ENCODE data around the gene ARHGAP4. TPM values are rescaled to one million over a fixed set of nuclear protein-coding genes. Genes with fewer than 3 reads are reported as not detected.

ARHGAP4 gene
- total RNA-seq, 4 donors from 2014 or later = 23.0 to 90.9 (median 32.7) TPM

DNA sequence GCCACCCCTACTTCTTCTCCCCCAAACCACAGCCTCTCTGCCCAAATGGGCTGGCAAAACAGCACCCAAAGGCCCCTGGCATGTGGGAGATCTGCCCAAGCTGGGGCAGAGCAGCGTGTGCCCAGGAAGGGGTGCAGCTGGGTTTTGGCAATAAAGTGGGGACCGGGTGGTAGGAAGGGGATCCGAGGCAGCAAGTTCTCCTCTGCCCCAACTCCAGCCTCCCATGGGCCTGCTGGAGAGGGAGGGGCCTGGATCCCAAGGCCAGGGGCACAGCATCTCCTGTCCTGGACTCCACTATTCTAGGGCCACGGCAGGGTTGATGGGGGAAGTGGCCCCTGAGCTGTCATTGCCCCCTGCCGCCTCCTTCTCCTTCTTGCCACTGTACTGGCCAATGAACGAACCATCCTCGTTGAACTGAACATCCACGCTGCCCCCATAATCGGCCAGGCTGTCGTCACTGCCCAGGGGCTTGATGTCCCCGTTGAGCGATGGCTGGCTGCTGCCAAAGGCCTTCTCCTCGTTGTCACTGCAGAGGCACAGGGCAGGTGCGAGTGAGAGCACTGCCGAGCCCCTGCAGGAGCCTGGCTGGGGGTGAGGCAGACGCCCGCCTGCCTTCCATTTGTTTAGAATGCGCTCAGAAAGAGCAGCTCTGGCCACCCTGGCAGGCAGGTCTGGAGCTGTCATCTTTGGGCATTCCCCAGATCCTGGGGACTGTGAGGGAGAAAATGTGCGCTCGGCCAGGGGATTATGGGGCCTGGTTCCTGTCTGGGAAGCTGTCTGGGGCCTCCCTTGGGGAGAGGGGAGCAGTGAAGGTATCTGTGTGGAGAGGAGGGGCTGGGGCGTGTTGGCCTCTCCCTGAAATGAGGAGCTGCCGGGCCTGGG lies 63.5 kb downstream of the ARHGAP4 start:
- TF ChIP-seq EP300 (IDR thresholded peaks at IDR 0.05) (no peak), CTCF (IDR thresholded peaks at IDR 0.05) (no peak), POLR2A (IDR thresholded peaks at IDR 0.05) (no peak)
- H3K4me3 ChIP-seq = no peak overlapping the region
- no peak for DNase-seq (ENCODE audit: low spot score in 2 of 2)
- H3K36me3 ChIP-seq = no peaks in the 10 kb centered on the region
- H3K4me1 ChIP-seq = no peaks in the 10 kb centered on the region
- no peak overlapping the region for H3K27ac ChIP-seq
- peaks cover 0 to 16% of the 10 kb centered on the region in 2 donors for H3K27me3 ChIP-seq
- WGBS, 2 donors = 72 to 87% methylated on average over 3 to 21 of the region's 22 CpGs
- no peaks in the 10 kb centered on the region for H3K9me3 ChIP-seq

DNA sequence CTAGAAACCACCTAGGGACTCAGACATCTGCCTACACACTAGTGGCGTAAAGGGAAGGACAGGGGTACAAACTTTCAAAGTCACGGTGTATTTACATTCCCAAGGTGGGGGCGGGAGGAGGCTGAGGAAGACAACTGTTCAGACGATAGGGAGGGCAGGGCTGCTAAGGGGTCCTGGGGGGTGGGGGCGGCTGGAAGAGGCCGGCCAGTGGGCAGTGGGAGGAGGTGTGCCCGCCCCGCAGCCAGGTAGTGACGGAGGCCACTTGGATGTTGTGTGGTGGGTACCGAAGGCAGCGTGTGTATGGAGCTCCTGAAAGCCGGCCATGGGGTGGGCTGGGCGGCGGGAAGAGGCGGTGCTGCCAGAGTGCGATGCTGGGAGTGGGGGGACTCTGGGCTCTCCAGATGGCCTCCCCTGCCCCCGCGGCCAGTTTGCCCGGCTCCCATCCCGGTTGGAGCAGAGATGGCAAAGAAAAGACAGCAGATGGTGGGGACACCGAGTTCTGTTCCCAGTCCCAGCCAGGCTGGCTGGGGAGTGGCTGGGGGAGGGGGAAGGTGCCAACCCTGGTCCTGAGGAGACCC lies 64.2 kb downstream of the ARHGAP4 start:
- H3K27me3 ChIP-seq = peaks cover 0 to 15% of the 10 kb centered on the region in 2 donors
- TF ChIP-seq EP300 (IDR thresholded peaks at IDR 0.05) = no peak
- no peak overlapping the region for H3K27ac ChIP-seq
- H3K9me3 ChIP-seq = no peaks in the 10 kb centered on the region
- no peaks in the 10 kb centered on the region for H3K36me3 ChIP-seq
- H3K4me3 ChIP-seq = no peak overlapping the region
- H3K4me1 ChIP-seq = no peaks in the 10 kb centered on the region
- WGBS, 2 donors = 61 to 75% methylated on average over 14 to 21 of the region's 21 CpGs
- DNase-seq (ENCODE audit: low spot score in 2 of 2) = no peak

DNA sequence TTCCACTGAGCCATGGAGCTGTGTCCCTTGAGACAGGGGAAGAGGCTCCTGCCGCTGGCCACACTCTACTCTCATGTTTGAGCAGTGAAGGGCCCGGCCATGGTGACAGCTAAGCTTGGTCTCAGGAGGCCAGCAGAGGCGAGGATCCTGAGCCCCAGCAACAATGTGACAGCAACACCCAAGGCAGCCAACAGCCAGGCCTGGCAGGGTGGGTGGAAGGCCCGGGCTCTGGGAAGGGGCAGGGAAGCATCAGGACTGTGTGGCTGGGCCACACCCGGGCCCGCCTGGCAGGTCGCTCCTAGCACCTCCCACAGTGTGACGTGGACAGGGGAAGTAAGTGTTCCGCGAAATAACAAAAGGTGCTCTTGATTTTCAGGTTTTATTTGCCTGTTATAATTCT lies 64.9 kb downstream of the ARHGAP4 start:
- no peaks in the 10 kb centered on the region for H3K9me3 ChIP-seq
- H3K4me3 ChIP-seq = no peak overlapping the region
- TF ChIP-seq CTCF (IDR thresholded peaks at IDR 0.05) = no peak
- no peak for TF ChIP-seq POLR2A (IDR thresholded peaks at IDR 0.05)
- TF ChIP-seq EP300 (IDR thresholded peaks at IDR 0.05) = no peak
- no peaks in the 10 kb centered on the region for H3K36me3 ChIP-seq
- peaks cover 0 to 20% of the 10 kb centered on the region in 2 donors for H3K27me3 ChIP-seq
- no peaks in the 10 kb centered on the region for H3K4me1 ChIP-seq
- H3K27ac ChIP-seq = no peak overlapping the region
- no peak for DNase-seq (ENCODE audit: low spot score in 2 of 2)
- 76 to 83% methylated on average over 7 to 10 of the region's 10 CpGs for WGBS, 2 donors

Other genes starting within 250 kb of the ARHGAP4 start
- gene SLC6A8, start 238.3 kb downstream of the ARHGAP4 start, total RNA-seq = 10 to 100 TPM; 14.4 to 26.7 (median 21.9) TPM
- 100 to 1,000 TPM in 3 of 4 donors, 10 to 100 TPM in 1; 99.0 to 126 (median 114) TPM for gene BCAP31, start 201.9 kb downstream of the ARHGAP4 start, total RNA-seq
- gene ABCD1, start 201.4 kb downstream of the ARHGAP4 start, total RNA-seq = 10 to 100 TPM; 13.0 to 36.6 (median 15.0) TPM
- gene PLXNB3, start 162.0 kb downstream of the ARHGAP4 start, total RNA-seq = 10 to 100 TPM; 45.4 to 77.7 (median 50.3) TPM
- gene SRPK3, start 145.2 kb downstream of the ARHGAP4 start, total RNA-seq = 1 to 10 TPM in 2 of 4 donors, under 1 TPM in 2; 0.87 to 5.1 (median 1.4) TPM
- 100 to 1,000 TPM in 1 of 4 donors, 10 to 100 TPM in 3; 48.9 to 101 (median 83.2) TPM for gene IDH3G, start 131.9 kb downstream of the ARHGAP4 start, total RNA-seq
- gene SSR4, start 131.6 kb downstream of the ARHGAP4 start, total RNA-seq = 100 to 1,000 TPM in 3 of 4 donors, 10 to 100 TPM in 1; 93.6 to 156 (median 131) TPM
- gene PDZD4, start 95.7 kb downstream of the ARHGAP4 start, total RNA-seq = 10 to 100 TPM; 19.9 to 24.6 (median 21.2) TPM
- 10 to 100 TPM; 23.7 to 53.7 (median 46.3) TPM for gene L1CAM, start 40.1 kb downstream of the ARHGAP4 start, total RNA-seq
- 1 to 10 TPM; 2.1 to 9.3 (median 5.7) TPM for gene AVPR2, start 21.6 kb downstream of the ARHGAP4 start, total RNA-seq
- 100 to 1,000 TPM in 1 of 4 donors, 10 to 100 TPM in 3; 48.0 to 152 (median 73.8) TPM for gene NAA10, start 8.8 kb upstream of the ARHGAP4 start, total RNA-seq
- 10 to 100 TPM; 12.1 to 28.8 (median 17.8) TPM for gene RENBP, start 18.4 kb upstream of the ARHGAP4 start, total RNA-seq
- gene HCFC1, start 45.6 kb upstream of the ARHGAP4 start, total RNA-seq = 10 to 100 TPM; 42.6 to 52.2 (median 48.9) TPM
- 10 to 100 TPM in 2 of 4 donors, 1 to 10 TPM in 2; 4.2 to 16.4 (median 9.6) TPM for gene TMEM187, start 46.5 kb upstream of the ARHGAP4 start, total RNA-seq
- 100 to 1,000 TPM in 1 of 4 donors, 10 to 100 TPM in 3; 50.7 to 127 (median 64.4) TPM for gene IRAK1, start 93.6 kb upstream of the ARHGAP4 start, total RNA-seq
- 10 to 100 TPM; 71.6 to 96.5 (median 83.1) TPM for gene MECP2, start 171.5 kb upstream of the ARHGAP4 start, total RNA-seq
- not detected for gene OPN1LW, start 218.0 kb upstream of the ARHGAP4 start, total RNA-seq

All from tibial nerve (tissue), 4 donors.